ENCODE measurements around the gene FAHD1. TPM values are rescaled to one million over a fixed set of nuclear protein-coding genes. Genes with fewer than 3 reads are reported as not detected.

FAHD1 gene
- polyA plus RNA-seq, 3 donors: 16.0 to 28.5 (median 21.1) TPM

DNA sequence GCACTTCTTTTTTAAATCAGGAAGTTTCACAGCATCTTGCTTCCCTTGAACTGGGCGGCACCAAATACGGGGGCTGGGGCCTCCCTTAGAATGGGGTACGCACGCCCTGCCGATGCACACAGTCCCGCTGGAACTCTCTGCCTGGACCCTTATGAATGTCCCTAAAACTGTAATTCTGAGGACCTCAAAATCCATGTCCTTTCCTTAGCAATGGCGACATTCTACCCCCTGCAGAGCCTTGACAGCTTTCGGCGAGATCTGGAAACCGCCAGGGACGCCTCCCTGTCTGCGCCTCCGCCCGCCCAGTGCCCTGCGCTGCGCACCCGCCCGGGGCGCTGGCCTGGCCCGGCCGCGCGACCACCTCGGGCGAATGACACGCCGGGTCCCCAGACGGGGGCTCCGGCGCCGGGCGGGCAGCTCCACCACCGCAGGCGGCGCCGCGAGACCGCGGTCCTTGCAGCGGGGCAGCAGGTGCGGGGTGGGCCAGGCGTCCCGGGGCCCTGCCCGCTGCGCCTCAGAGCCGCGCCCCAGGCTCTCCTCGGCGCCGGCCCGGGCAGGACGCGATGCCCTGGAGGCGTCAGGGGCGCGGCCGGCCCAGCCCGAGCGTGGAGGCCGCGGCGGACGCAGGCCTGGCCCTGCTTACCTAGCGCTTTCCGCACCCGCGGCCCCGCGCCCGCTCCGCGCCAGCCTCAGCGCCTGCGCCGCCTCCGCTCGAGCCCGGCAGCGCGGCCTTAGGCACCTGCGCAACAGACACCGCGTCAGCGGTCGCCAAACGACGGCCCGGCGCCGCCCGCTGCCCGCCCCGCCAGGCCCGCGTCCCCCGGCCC, 929 bp upstream of the FAHD1 start:
- 1% methylated on average over 51 to 96 of the region's 96 CpGs for WGBS, 3 donors
- H3K27ac ChIP-seq (ENCODE audit: low read depth, low read length): no peak overlapping the region

DNA sequence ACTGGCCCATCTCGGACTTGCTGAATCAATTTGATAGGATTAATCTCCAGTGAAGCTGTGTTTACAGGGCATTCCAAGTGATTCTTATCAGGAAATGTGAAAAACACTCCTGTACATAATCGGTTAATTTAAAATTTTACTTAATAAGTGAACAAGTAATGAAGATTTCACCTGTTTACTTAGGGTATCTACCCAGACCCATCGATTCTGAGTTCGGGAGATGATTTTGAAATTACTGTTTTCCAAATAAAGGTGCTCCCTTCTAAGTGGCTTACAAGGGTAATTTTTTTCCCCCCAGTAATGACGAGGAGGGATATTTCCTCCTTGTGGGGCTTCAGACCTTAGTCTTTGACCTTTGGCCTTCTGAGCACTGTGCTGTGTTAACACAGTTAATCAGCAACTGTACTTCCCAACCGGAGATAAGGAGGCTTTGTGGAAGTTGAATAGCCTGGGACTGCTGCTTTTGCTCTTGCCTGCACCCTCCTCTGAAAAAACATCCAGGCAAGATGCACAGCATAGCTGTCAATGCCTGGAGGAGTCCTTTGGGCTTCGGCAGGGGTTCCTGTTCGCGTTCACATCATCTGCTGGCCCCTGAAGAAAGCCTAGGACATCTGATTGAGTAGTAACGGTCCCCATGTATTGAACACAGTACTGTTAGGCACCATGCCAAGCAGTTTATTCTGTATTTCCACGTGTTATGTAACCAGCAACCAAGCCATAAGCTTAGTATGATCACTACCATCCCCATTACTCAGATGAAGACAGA, 1.8 kb downstream of the FAHD1 start:
- WGBS, 3 donors: 25 to 77% (median 72%) methylated on average over 11 of the region's 11 CpGs
- no peak overlapping the region for H3K27ac ChIP-seq (ENCODE audit: low read depth, low read length)

DNA sequence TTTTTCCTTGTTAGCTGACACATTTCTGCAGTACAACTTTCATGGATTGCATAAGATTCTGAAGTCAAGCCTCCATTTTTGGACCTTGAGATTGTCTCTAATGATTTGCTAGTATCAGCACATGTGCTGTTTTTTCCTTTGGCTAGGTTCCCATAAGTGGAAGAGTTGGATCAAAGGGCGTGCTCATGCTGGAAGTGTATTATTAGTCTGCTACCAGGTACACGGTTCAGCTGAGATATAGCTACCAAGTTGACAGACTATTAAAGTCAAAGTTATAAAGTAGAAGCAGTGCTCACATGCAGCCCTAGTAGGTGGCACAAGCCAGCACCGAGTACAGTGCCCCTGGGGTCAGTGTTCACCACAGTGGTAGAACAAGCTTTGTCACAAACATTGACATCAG, 3.2 kb downstream of the FAHD1 start:
- WGBS, 3 donors: 23 to 59% (median 56%) methylated on average over 3 of the region's 3 CpGs
- H3K27ac ChIP-seq (ENCODE audit: low read depth, low read length): no peak overlapping the region

DNA sequence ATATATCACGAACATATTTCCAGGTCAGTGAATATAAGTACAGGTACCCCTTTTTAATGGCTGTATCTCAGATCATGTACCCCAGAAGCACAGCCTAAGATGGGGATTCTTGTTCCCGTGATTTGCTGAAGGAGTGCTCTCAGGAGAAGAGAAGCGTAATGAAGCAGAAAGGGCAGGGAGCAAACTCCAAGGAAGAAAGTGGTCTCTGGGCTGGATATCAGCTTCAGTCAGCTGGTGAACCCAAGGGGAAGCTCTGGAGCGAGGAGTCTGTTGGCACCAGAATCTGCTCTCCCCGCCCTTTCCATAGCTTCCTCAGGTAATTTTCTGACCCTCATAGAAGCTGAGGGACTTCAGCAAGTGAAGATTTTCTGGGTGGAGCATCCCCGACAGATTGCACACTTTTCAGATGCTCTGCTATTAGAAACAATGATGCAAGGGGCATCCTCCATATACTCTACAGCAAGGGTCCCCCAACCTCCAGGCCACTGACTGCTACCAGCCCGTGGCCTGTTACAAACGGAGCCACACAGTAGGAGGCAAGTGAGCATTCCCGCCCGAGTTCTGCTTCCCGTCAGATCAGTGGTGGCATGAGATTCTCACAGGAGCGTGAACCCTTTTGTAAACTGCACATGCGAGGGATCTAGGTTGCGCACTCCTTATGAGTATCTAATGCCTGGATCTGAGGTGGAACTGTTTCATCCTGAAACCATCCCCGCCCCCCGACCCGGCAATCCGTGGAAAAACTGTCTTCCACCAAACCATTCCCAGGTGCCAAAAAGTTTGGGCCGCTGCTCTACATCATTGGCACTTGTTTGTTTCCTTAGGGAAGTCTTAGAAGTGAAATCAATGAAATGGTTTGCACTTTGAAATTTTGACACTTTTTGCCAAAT, 4.4 kb downstream of the FAHD1 start:
- no peak overlapping the region for H3K27ac ChIP-seq (ENCODE audit: low read depth, low read length)
- WGBS, 3 donors: 80 to 86% (median 83%) methylated on average over 19 of the region's 19 CpGs

DNA sequence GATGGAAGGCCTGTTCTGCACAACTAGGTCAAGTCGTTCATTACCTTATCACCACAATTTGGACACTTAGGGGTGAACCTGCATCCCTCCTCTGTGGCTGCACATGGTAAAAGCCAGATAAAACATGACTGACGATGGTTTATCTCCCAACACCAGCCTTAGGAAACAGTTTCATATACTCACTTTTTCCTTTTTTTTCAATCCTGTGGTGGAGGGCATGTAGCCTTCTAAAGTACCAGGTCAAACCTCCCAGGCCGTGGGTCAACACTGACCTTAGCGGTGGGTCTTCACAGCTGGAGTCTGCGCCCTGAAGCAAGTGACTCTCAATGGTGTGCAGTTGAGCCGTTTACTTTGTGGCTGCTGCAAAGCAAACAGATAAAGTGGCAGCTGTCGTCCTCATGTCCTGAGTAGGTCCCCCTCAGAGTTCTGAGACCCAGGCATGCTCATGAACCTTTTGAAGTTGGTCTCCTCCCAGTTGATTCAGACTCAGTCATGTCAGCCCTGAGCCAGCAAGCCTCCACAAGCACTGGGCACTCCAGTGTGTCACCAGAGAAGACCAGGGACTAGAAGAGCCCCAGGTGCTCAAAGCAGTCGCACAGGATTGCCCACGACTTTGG, 5.9 kb downstream of the FAHD1 start:
- 69 to 86% (median 76%) methylated on average over 9 of the region's 9 CpGs for WGBS, 3 donors
- no peak overlapping the region for H3K27ac ChIP-seq (ENCODE audit: low read depth, low read length)

DNA sequence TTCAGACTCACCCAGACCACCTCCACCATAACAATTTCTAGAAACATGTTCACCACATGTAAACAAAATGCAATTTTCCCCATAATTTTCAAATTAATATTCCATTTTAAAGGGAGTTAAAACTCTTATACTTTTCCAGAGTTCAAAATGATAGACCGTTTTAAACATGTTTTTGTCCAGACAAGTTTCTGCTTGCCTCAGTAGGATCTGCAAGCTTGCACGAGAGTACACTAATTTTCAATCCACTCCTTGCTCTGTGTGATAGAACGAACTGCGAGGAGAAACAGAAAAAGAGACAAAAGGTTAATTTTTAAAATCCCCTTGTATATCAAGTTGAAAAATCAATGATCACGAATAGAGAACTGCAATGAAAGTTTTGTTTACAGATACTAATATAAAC, 7.1 kb downstream of the FAHD1 start:
- WGBS, 3 donors: 69 to 87% (median 87%) methylated on average over 5 of the region's 5 CpGs
- H3K27ac ChIP-seq (ENCODE audit: low read depth, low read length): no peak overlapping the region

DNA sequence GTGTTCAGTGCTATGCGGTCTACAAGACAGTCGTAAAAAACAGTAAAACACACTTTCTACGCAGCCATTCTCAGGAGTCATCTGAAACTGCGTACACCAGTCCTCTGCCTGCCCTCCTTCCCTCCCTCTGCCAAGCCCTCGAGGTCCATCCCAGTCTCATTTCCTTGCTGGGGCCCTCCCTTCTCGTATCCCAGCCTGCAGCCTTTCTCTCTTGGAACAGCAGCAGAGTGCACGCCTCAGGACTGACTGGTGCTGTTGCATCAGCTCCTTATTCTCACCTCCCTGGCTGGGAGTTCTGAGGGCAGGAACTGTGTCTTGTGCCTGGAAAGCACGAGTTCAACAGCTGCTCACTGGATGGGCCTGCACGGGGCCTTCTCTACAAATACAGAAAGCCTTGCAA, 12.5 kb downstream of the FAHD1 start:
- WGBS, 3 donors: 64 to 77% (median 74%) methylated on average over 9 of the region's 9 CpGs
- no peak overlapping the region for H3K27ac ChIP-seq (ENCODE audit: low read depth, low read length)

DNA sequence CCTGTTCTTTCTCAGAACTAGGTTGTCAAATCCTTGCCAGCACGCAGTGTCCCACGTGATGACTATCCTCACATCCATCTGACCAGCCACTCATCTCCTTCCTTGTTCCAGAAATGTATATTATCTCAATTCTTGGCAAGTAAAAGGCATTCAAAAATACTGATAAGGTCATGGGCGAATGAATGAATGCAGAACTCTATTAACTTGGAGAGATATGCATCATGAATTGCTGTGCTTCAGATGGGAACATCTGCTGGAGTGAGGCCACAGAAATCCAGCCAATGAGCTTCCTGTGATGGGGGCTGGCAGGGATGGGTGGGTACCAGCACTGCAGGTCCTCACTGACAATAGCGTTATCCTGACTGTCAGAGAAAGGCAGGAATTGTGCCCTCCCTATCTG, 19.0 kb downstream of the FAHD1 start:
- WGBS, 3 donors: 52 to 61% (median 53%) methylated on average over 4 of the region's 4 CpGs
- no peak overlapping the region for H3K27ac ChIP-seq (ENCODE audit: low read depth, low read length)

DNA sequence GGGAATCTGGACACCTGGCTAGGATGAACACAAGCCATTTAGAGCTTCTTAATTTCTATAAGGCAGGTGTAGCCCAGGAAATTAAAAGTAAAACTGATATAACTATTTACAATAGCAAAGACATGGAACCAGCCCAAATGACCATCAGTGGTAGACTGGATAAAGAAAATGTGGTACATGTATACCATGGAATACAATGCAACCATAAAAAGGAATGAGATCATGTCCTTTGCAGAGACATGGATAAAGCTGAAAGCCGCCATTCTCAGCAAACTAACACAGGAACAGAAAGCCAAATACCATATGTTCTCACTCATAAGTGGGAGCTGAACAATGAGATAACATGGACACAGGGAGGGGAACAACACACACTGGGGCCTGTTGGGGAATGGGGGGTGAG, 19.4 kb downstream of the FAHD1 start:
- H3K27ac ChIP-seq (ENCODE audit: low read depth, low read length): no peak overlapping the region
- 81 to 90% (median 89%) methylated on average over 1 of the region's 1 CpG for WGBS, 3 donors

DNA sequence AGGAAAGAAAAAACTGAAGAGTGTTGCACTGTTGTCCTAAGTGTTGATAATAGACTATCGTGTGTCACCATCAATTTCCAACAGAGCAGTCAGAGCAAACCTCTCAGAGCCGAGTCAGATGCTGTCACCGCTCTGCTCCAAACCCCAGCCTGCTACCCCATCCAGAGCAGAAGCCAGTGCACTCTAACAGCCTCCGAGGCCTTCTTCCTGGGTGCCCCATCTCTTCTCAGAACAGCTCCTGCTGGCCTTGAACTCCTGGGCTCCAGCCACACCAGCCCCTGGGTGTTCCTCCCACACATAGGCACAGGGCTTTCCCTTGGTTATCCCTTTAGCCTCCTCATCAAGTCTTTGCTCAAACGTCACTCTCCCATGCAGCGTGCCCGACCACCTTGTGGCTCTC, 24.0 kb downstream of the FAHD1 start:
- 78 to 86% (median 78%) methylated on average over 7 of the region's 7 CpGs for WGBS, 3 donors
- H3K27ac ChIP-seq (ENCODE audit: low read depth, low read length): no peak overlapping the region

DNA sequence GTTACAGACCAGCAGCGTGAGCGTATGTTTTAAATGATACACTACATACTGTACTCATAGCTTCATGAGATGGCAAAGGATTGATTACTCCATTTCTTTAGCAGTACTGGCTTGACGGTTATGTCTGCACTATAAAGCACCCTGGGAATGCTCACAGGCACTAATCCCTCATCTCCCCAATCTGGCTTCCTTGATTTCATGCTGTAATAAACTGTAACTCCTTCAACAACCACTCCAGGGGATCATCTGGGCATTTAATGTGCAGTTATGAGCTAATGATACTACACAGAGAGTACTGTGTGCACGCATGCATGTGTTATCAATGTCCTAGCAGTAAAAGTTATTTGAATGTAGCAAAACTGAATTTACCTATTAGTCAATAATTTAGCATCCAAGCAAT, 24.8 kb downstream of the FAHD1 start:
- 57 to 71% (median 67%) methylated on average over 4 of the region's 4 CpGs for whole genome bisulfite sequencing, 3 donors
- H3K27ac ChIP-seq (ENCODE audit: low read depth, low read length): no peak overlapping the region

DNA sequence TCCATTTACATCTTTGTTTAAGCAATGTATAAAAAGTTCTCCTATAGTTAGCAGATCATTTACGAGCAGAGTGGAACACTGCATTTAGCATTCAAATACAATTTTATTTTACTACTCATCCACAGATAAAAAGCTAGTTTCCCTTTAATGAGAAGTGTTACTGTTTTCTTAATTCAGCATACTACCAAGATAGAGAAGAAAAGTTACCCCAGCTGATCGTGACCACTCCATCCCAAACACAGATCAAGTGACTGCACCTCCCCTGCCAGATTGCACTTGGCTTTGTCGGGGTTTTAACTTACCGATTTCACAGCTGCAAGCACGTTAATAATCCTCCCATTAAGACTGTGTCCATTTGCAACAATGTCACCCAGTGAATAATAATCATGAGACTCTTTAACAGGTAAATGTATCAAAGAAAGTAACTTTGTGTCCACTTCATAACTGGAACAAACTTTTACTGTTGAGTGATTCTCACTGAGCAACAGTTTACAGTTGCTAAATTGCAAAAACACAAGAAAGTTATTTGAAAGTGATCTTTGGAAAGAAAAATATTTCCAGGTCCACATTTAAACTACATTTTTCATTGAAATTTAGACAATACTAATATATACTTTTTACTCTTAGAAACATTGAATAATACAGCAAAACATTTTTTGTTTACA, 30.6 kb downstream of the FAHD1 start:
- H3K27ac ChIP-seq (ENCODE audit: low read depth, low read length): no peak overlapping the region
- WGBS, 3 donors: 35 to 42% (median 41%) methylated on average over 5 of the region's 5 CpGs

DNA sequence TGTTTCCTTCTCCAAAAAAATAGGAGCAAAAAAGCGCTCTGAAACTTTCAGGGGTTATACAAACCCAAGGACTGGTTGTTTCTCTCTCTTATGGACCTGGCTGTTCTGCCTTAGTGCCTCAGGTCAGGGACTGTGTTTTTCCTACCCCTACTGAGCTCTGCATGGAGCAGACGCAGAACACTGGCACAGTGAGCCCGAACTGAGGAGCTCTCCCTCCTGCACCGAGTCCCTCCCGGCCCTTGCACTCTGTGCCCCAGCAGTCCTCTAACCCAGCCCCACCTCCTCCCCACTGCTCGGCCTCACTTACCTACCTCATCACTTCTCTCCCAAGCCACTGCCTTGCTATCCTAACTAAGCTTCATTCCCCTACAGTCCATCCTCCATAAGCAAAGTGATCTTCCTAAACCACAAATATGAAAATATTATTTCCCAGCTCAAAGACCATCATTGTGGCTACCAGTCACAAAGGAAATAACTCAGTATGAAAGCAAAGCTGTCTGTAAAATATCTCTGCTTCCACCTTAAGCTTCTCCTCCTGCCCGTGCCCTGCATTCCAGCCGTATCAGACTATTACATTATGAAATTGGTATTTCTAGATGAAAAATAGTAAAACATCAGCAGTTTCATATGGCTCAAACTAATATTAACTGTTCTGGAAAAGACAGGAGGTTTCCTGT, 31.3 kb downstream of the FAHD1 start:
- H3K27ac ChIP-seq (ENCODE audit: low read depth, low read length): no peak overlapping the region
- 21 to 27% (median 21%) methylated on average over 8 of the region's 8 CpGs for WGBS, 3 donors

DNA sequence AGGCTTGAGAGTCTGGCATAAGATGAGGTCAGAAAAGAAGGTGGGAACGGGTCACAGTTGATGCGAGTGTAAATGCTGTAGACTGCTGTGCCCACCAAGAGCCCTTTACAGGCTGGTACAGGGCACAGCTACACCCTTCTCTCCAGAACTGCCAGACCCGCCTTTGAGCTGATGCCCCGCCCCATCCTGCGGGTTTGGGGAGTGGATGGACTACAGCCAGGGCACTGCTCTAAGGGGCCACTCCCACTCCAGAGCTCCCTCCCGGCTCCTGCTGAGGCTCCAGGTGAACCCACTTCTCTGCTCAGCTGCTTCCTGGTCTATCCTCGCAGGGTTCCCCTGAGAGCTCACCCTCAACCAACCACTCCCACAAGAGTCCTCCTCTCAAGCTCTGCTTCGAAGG, 32.6 kb downstream of the FAHD1 start:
- WGBS, 3 donors: 25 to 42% (median 26%) methylated on average over 7 to 8 of the region's 8 CpGs
- H3K27ac ChIP-seq (ENCODE audit: low read depth, low read length): no peak overlapping the region

DNA sequence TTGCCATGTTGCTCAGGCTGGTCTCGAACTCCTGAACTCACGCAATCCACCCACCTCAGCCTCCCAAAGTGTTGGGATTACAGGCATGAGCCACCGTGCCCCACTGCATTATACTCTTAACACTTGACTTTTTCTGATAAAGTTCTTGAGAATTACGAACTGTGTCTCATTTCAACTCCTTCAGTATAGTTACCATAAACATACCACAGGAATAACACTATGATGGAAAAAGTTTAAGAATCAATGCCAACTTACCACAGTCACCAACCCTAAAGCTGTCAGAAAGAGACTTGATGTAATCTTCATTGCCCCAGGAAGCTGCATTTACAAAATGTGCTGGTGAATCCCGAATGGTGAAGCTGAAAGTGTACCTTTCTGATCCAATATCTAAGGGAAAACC, 34.7 kb downstream of the FAHD1 start:
- 72 to 83% (median 81%) methylated on average over 5 of the region's 5 CpGs for WGBS, 3 donors
- no peak overlapping the region for H3K27ac ChIP-seq (ENCODE audit: low read depth, low read length)

DNA sequence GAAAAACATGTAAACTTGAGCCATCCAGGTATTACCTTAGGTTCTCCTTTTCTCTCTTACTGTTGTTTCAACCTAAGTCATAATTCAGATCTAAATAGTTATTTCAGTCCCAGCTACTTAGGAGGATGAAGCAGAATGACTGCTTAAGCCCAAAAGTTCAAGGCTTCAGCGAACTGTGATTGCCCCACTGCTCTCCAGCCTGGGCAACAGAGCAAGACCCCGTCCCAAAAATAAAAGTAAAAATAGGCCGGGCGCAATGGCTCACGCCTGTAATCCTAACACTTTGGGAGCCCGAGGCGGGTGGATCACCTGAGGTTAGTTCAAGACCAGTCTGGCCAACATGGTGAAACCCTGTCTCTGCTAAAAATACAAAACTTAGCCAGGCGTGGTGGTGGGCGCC, 35.4 kb downstream of the FAHD1 start:
- no peak overlapping the region for H3K27ac ChIP-seq (ENCODE audit: low read depth, low read length)
- 82 to 84% (median 84%) methylated on average over 7 to 9 of the region's 9 CpGs for WGBS, 3 donors

DNA sequence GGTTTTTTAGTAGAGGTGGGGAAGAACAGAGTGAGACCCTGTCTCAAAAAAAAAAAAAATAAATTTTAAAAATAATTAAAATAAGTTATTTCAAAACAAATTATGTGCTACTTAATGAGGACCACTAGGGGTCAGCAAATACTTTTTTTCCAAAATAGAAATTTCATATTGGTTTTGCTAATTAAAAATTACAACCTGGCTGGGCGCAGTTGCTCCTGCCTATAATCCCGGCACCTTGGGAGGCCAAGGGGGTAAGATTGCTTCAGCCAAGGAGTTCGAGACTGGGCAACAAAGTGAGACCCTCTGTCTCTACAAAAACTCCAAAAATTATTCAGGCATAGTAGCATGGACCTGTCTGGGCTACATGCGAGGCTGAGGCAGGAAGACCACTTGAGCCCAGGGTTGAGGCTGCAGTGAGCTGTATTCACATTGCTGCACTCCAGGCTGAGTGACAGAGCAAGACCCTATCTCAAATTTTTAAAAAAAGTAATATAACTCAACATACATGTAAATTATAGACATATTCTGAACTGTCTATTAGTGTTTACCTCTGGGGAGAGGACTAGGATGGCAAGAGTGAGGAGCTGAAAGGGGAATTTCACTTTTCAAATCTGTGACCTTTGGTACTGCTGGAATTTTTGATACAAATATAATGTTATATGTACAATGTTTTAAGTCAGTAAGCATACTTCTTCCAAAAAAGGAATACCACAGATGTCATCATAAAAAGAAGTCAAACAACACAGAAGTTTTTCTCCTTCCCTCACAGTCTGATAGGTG, 36.9 kb downstream of the FAHD1 start:
- H3K27ac ChIP-seq (ENCODE audit: low read depth, low read length): no peak overlapping the region
- 11 to 15% (median 14%) methylated on average over 4 of the region's 4 CpGs for WGBS, 3 donors

All from adipose tissue (tissue), 3 donors.